HG03108 (cell line): ENCODE measurements around the gene CDK5RAP2.

Source experiments
- ATAC-seq: cut with Tn5 transposase; IDR thresholded peaks from one replicate; pipeline ENCODE4 v1.9.1; 2021; ENCODE audit warnings: moderate library complexity; ENCODE audit not compliant: unreplicated experiment

The CDK5RAP2 gene

DNA sequence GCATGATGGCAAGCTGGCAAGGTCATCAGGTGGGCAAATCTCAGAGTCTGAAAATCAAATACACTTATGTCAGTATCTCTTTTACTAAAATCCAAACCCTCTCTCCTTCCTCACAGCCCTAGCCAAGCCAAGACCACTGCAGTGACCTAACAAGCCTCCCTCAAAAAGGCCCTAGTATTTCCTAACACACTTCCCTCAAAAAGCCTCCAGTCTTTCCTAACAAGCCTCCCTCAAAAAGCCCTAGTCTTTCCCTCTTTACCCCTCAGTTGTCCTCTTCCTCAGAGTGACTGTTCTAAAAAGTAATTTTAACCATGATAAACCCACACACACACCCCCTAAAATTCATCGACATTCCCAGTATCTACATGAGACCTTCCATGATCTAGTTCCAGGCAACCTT lies 140.0 kb downstream of the CDK5RAP2 start:
- no peak for ATAC-seq

DNA sequence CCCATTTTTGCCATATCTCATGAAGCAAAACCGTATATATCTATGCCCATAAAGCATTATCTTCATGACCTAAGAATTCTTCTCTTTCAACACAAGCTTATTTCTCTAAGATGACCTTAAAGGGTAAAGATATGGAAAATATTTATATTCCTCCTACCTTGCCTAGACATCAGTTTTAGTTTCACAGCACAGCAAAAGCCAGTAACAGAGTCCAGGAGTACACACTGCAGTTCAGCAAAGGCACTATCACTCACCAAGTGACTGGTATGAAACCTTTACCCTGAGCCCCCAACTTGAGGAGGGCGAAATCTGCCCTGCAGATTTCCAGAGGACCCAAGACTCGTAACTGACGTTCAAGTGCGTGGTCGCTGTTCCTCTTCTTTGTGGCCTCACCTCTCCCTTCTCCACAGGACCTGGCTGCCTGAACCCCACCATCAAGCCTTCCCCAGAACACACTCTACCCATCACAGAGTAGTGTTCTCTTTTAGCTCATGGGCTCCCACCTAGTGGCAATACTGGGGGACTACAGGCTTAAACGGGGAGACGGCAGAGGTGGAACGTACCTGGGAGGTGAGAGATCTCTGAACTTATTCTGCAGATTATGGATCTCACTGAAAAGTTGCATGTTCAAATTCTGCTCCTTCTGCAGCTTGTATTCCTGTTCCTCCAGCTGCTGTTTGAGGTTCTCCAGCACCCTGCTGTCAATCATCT lies 141.0 kb downstream of the CDK5RAP2 start:
- no peak for ATAC-seq

DNA sequence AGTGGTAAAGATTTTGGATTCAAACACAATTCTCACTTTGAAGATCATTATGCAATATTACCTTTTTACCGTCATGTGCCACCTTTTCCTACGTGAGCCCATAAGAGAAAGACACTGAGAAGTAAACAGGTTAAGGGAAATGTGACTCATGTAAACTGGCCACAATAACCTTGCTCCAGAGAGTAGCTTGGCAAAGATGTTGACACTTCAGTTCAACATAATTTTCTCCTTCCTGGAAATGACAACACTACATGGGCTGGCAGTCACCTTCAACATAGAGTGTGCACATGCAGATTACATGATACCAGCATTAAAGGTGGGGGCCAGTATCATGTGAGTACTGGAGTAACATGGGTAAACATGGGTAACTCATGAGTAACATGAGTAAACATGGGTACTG lies 141.9 kb downstream of the CDK5RAP2 start:
- ATAC-seq, result no peak

DNA sequence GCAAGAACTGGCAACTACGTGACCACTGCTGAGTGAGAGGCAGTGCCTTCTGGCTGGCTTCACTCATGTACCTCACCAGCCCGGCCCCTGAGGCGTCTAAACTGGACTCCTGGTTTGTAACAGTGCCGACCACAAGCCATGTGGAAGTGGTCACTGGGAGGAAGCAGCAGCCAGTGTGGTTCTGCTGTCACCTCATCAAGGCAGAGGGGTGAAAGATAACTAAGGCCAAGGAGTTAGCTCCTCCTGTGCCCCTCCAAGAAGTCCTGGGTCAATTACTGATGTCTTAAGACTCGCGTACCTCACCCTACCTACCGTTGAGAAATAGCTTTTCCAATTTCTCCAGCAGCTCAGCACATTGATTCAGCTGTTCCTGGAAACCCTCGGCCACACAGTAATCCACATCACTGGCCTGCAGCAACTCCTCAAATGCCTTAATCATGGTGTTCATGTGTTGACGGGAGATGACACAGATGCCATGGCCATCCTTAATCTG lies 142.9 kb downstream of the CDK5RAP2 start:
- ATAC-seq, result no peak

DNA sequence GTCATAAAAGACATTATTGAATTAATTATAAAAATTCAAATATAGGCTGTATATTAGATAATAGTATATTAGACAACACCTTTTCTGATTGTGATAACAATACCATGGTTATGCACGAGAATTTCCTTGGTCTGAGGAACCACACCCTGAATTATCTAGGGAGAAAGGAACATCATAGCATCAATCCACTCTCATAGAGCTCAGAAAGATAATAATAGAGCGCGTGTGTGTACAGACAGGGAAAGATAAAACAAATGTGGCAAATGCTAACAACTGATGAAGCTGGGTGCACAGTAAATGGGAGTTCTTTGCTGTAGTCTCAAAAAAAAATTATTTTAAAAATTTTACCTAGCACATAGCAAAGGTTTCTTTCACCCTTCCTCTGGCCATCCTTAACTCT lies 143.5 kb downstream of the CDK5RAP2 start:
- no peak for ATAC-seq

DNA sequence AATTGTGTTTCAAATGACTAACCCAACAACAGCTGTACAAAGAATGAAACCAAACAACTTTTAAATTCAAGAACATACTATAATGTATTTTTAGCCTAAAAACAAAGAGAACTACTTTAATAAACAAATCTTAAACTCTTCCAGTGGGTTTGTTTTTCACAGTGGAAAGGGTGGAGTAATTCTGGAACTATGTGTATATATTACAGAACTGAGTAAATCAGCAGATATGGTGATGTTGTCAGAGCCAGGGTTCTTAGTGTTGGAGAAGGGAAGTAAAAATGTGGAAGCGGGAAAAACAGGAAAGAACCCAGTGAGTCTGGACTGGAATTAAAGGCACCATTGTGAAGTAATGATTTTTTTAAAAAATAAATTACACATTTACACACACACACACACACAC lies 144.9 kb downstream of the CDK5RAP2 start:
- ATAC-seq, result no peak

DNA sequence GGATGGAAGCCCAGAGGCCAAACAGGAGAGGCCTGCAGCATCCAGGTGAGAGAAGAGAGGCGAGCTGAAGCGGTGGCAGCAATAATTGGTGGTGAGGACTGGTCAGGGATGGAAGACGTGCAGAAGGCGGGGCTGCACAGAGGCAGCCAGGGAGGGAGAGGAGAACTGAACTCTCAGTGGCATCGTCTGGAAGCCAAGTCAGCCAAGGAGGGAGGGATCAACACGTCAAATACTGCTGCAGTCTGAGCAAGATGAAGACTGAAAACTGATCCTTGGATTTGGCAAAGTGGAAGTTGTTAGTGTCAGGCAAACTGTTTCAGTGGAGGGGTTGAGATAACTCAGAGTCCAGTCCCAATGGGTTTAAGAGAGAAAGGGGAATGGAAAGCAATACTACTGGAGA lies 145.4 kb downstream of the CDK5RAP2 start:
- no peak for ATAC-seq

DNA sequence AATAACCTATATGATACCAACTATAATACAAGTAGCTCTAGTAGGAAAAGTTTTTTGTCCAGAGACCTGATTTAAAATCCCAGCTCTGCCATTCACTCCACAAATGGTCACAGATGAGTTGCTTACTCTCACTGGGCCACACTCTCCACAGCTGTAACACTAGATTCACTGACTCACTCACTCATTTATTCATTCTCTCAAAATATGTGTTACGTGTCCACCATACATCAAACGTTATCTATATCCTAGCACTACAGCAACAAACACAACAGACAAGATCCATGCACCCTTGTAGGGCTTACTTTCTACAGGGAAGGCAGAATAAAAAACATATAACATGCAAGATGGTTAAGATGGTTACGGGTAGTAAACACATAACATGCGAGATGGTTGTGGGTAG lies 146.3 kb downstream of the CDK5RAP2 start:
- no peak for ATAC-seq

DNA sequence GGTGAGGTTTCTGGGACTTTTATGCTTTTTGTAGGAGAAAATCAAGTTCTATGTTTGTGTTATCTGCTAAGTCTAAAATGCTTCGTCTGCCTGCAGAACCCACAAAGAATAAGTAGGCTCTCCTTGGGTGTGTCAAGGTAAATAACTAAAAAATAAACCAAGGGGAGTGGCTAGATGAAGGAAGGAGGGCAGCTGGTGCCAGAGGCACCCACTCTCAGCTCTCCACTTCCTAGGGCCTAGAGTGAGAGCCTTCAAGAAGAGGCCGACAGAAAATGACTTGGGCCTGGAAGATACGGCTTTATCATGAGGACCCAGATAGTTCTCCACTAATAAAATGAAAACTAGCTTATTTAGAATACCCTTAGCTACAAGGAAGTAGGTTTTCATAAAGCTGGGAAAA lies 147.4 kb downstream of the CDK5RAP2 start:
- no peak for ATAC-seq

DNA sequence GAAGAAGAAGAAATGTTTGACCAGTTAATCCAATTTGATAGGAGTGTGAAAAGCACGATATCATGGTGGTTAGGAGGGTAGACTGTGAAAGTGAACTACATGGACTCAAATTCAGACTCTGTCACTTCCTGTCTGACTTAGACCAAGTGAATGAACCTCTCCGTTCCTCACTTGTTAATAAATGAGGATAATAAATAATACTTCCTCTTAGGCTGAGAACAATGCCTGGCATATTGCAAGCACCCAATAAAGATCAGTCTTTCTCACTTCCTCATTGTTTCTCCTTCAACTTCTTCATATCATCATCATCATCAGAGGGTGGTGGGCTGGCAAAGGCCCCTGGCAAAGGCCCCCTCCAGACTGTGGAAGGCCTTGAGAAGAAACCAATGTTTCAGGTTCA lies 148.7 kb downstream of the CDK5RAP2 start:
- ATAC-seq, result no peak

DNA sequence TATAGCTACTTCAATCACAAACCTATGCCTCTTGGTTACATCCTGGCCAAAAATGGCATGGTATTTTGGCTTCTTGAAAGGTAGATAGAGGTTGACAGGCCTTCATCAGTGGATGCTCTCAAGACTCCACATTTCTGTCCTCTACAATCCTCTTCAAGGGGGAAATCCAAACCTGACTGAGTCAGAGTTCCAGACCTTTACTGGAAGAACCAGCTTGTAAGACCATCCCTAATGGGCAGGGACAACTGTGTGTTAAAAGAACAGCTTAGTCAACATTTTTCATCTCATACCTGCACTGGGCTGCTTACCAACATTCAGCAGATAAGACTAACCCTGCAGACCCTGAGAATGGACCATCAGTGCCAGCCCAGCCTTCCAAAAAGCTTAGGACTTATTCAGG lies 155.7 kb downstream of the CDK5RAP2 start:
- no peak for ATAC-seq

DNA sequence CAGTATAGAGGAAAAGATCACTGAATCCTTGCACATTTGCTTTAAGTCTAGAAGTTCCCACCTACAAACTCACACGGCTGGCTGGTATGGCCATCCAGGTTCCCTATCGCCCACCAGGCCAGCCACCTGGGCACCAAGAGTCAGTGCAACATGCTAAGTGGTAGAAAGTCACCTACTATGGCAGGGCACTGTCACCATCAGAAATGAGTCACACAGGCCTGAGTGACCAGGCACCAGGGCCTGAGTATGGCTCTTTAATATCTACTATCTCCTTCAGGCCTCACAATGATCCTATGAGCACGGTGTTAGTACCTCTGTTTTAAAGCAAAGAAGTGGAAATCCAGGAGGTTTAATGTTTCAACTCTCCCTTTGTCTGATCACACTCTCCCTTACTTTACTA lies 156.2 kb downstream of the CDK5RAP2 start:
- no peak for ATAC-seq

DNA sequence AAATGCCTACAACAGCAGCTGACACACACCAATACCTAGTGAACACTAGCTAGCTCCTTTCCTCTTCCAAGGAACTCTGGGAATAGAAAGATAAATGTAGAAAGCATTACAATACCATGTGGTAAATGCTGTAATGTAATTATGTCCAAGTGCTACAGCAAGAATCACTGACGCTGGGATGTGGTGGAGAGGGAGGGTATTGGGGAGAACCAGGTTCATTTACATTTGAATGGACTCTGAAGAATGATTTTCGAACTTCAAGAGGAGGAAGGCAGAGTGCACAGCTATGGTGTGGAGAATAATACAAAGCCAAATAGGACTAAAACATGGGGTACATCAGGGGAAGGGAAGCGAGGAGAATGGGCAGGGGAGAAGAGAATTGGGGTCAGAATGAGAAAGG lies 158.0 kb downstream of the CDK5RAP2 start:
- ATAC-seq, result no peak

DNA sequence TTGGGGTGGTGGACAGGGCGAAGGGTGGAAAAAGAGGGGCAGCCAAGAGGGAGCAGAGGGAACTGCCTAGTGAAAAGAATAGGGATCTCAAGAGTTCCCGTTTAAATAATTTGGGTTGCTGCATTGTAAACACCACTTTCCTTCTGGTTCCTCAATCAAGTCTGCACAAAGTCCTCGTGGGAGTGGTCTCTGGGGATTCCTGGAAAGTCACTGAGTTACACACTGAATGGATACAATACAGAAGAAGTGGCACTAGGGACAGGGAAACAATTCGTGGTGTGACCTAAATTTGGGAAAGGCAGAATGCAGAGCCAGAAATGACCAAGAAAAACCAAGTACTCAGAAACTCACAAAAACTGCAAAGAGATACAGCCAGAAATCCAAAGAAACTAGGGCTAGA lies 161.7 kb downstream of the CDK5RAP2 start:
- no peak for ATAC-seq

DNA sequence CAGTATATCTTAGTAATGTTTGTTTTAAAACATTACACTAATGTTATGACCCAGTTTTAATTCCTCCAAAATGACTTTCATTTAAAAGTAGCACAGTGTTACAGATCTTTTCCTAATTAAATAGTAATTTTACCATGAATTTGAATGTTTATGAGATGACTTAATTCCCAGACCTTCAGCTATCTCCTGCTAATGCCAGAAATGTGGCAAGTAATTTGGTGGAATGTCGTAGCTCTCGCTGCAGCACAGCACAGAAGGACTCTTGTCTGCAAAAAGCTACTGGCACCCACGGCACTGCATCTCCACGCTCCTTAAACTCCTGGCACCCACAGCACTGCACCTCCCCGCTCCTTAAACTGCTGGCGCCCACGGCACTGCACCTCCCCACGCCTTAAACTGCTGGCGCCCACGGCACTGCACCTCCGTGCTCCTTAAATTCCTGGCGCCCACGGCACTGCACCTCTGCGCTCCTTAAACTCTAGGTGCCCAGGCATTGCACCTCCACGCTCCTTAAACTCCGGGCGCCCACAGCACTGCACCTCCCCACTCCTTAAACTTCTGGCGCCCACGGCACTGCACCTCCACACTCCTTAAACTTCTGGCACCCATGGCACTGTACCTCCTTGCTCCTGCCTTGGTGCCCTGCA lies 163.1 kb downstream of the CDK5RAP2 start:
- ATAC-seq, result no peak

DNA sequence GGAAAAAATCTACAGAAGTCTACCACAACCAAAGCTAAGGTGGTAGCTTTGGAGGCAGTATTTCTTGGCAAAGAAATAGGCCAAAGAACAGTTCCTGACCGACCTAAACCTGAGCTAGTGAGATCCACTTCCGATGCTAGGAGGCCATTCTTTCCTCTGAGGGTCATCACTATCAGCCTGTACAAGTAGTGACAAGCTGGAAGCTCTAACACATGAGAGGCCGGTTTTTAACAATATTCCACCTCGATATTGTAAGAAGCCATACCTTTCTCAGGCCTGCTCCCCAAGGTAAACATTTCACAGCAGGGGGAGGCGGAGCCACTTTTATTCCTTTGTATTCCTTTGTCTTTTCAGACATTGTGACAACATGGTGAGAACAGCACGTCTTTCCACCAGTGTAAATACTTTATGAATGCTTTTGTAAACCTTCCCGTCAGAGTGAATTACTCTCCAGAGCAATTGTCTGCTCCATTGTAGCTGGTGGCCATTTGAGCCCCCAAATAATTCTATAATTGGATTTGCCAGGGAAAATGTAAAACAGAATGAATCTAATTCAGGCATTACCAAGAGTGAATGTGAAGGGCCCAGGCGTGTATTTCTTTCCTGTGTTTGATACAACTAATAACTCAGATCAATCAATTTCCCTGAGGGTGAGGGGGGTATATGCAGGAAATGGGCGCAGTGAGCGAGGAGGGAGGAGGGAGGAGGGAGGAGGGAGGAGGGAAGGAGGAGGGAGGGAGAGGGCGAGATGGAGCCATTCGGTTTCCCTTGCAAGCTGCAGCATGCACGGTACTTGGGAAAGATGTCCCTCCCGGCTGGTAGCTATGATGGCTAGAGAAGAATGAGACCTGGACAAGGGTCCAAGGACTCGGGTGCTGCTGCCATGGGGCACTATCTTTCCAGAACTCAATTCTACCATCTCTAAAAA lies 166.6 kb downstream of the CDK5RAP2 start:
- no peak for ATAC-seq

DNA sequence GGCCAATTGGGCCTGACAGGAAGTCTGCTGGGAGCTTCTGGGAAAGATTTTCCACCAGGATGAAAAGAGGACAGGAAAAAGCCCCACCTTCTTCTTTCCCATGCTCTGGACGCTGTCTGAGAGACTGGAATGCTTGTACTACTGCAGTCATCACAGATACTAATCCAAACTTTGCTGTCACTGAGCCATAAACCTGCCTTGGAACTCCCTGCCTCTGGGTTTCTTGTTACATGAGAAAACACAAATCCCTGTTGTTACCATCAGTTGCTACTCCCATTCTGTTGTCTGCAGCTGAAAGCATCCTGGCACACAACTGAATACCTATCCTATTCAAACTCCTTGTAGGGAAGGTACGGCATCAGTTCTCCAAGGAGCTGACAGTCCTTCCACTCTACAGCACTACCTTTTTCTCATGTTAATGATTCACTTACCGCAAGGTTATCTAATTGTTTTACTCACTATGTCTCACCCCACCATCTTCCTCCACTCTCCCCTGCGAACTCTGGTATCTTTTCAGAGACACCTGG lies 167.5 kb downstream of the CDK5RAP2 start:
- ATAC-seq, result no peak

DNA sequence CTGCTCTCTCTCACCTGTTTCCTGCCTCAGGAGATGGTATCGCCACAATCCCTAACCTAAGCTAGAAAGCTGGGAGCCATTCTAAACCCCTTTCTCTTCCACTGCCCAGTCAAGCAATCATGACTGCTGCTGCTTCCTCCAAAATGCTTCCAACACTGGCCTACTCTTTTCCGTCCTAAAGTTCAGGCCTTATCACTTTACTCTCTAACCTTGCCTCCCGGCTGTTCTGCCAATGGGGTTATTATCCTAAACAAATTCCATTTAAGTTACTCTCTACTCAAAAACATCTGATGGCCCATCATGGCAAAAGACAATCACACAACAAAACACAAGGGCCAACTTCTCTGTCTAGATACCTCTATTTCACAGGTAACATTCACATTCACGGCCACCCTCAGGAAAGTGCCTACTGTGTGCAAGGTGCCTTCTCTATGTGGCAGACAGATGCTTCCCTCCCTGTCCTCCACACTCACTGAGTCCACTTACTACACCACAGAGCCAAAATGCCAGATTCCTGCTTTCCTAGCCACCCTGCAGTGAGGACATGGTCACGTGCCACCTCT lies 168.0 kb downstream of the CDK5RAP2 start:
- ATAC-seq, result no peak

DNA sequence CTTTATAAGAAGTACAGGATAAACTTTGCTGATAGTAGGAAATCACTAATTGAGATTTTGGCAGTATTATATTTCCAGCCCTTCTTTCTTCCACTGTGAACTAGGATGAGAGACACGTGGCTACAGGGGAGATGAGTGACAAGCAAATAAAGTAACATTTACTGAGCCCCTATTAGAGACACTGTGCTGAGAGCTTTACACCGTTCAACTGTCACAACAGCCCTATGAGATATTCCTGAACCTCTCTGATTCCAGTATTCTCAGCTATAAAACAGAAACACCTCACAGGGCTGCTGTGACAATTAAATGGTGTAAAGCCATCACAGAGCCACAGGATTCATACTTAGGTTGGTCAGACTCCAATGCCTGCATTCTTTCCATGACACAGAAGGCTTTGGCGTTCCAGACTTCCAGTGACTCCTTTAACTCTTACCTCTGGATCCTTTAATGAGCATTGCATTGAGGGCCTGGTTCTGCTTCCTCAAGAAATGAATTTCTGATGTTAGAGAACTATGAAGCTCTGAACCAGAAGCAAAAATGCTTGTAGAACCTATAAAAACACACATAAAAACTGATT lies 169.0 kb downstream of the CDK5RAP2 start:
- no peak for ATAC-seq

DNA sequence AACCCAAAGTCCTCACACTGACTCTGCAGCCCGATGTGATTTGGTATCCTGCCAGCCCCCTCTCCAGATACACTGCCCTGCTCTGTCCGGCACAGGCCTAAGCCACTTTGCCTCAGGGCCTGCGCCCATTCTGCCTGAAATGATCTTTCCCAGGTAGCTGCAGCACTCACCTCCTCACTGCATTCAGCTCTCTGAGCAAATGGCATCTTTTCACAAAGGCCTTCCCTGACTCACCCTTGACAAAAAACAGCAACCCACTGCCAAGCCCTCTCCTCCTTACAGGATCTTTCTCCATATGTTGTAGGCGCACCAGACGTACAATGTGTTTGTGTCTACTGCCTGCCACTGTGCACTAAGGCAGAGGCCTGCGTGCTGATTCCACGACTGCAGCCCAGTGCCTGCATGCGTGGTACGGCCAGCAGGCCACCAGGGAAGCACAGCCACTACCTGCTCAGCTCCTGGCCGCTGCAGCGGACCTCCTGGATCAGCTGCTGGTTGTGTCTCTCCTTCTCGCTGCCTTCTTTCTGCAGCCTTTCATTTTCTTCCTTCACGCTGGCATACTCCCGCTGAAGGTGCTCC lies 171.2 kb downstream of the CDK5RAP2 start:
- no peak for ATAC-seq
